Hepatocyte (in vitro differentiated cells): ENCODE measurements around the gene GALNT8. TPM values are rescaled to one million over a fixed set of nuclear protein-coding genes. Genes with fewer than 3 reads are reported as not detected.

Experiments
- DNase-seq: peaks from one replicate; pipeline ENCODE4 v3.0.0-alpha.2; 2016; ENCODE audit warnings: low spot score
- H2AFZ ChIP-seq: fragments of 200-600 bp; sonication (generic); 2 replicates; pipeline ENCODE4 v1.6.0; 2016; ENCODE audit warnings: antibody characterized with exemption, mild to moderate bottlenecking
- H3K27ac ChIP-seq: fragments of 200-600 bp; sonication (generic); 2 replicates; pipeline ENCODE4 v1.5.1; 2016; ENCODE audit warnings: mild to moderate bottlenecking
- H3K27me3 ChIP-seq: fragments of 200-600 bp; sonication (generic); 2 replicates; pipeline ENCODE4 v1.6.1; 2016
- H3K36me3 ChIP-seq: fragments of 200-600 bp; sonication (generic); replicated peaks from 2 replicates; pipeline ENCODE4 v1.5.1; 2016; ENCODE audit warnings: low read depth; ENCODE audit not compliant: insufficient read depth
- H3K4me1 ChIP-seq: fragments of 200-600 bp; sonication (generic); 2 replicates; pipeline ENCODE4 v1.5.1; 2016; ENCODE audit warnings: mild to moderate bottlenecking, moderate library complexity; ENCODE audit not compliant: insufficient read depth
- H3K4me2 ChIP-seq: fragments of 200-600 bp; sonication (generic); 2 replicates; pipeline ENCODE4 v1.6.0; 2016
- H3K4me3 ChIP-seq: fragments of 200-600 bp; sonication (generic); 2 replicates; pipeline ENCODE4 v1.5.1; 2016; ENCODE audit warnings: mild to moderate bottlenecking
- H3K79me2 ChIP-seq: fragments of 200-600 bp; sonication (generic); 2 replicates; pipeline ENCODE4 v1.6.0; 2017; ENCODE audit warnings: mild to moderate bottlenecking
- H3K9me2 ChIP-seq: fragments of 200-600 bp; sonication (generic); replicated peaks from 2 replicates; pipeline ENCODE4 v1.6.0; 2017; ENCODE audit warnings: mild to moderate bottlenecking; ENCODE audit not compliant: insufficient read depth
- H3K9me3 ChIP-seq: fragments of 200-600 bp; sonication (generic); 2 replicates; pipeline ENCODE4 v1.5.1; 2016; ENCODE audit warnings: low read depth, mild to moderate bottlenecking
- H4K20me1 ChIP-seq: fragments of 200-600 bp; sonication (generic); 2 replicates; pipeline ENCODE4 v1.6.0; 2016; ENCODE audit warnings: mild to moderate bottlenecking; ENCODE audit not compliant: insufficient read depth, poor library complexity, severe bottlenecking
- CTCF ChIP-seq: fragments of 200-600 bp; sonication (generic); IDR thresholded peaks from 2 replicates; pipeline ENCODE4 v1.5.1; 2016; ENCODE audit warnings: antibody characterized with exemption, mild to moderate bottlenecking; ENCODE audit not compliant: poor library complexity
- EZH2 ChIP-seq: fragments of 200-600 bp; sonication (generic); IDR thresholded peaks from 2 replicates; pipeline ENCODE4 v1.6.1; 2016; ENCODE audit warnings: antibody characterized with exemption, mild to moderate bottlenecking, borderline replicate concordance
- EZH2phosphoT487 ChIP-seq: fragments of 200-600 bp; sonication (generic); IDR thresholded peaks from one replicate; pipeline ENCODE4 v1.6.1; 2018; ENCODE audit warnings: antibody characterized with exemption, mild to moderate bottlenecking, low read depth, moderate library complexity; ENCODE audit not compliant: unreplicated experiment, severe bottlenecking
- WGBS: methylation state at CpG from one replicate; pipeline ENCODE4 v1.1.6; 2016; ENCODE audit warnings: low lambda C conversion rate; ENCODE audit errors: missing lambda C conversion rate; 5-methylcytosine and 5-hydroxymethylcytosine counted together
- polyA plus RNA-seq: library from polyadenylated mRNA; unstranded; fragments of >200 nt; fragmentation: Nextera tagmentation; extraction: Ambion mirVana; gene quantifications from 2 replicates; pipeline ENCODE4 v1.2.1, GENCODE V29; 2016
- total RNA-seq: library from RNA; depleted of rRNA; stranded (reverse); fragments of >200 nt; gene quantifications from 2 replicates; pipeline ENCODE4 v1.2.3, GENCODE V29; 2014

The GALNT8 gene
- total and polyA plus RNA-seq, 2 experiments from 2014 or later = 1.0 to 2.5 TPM

DNA sequence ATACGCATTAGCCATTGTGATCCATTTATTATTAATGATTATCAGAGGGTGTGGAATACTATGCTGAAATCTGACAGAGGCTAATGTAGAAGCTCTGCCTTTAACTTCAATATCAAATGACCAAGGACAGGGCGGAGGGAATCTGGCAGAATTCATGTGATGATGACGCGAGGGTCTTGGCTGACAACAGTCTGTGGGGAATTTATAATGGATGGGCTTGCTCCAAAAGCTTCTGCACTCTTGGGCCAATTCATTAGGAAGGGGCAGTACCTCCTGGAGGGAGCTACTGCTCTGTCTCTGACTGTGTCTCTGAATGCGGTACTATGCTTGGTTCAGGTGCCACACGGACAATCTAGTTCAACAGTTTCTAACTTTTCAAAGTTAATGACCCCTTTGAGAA lies 46.2 kb downstream of the GALNT8 start:
- TF ChIP-seq EZH2phosphoT487 (no peak), CTCF (no peak), EZH2 (no peak)
- no peak overlapping the region for H3K4me2 ChIP-seq
- DNase-seq = no peak
- 92% methylated on average over 6 of the region's 6 CpGs for WGBS
- no peak overlapping the region for H2AFZ ChIP-seq
- H4K20me1 ChIP-seq = no peaks in the 10 kb centered on the region
- no peak overlapping the region for H3K27ac ChIP-seq
- H3K4me3 ChIP-seq = no peak overlapping the region
- no peaks in the 10 kb centered on the region for H3K9me3 ChIP-seq
- no peaks in the 10 kb centered on the region for H3K4me1 ChIP-seq
- H3K9me2 ChIP-seq = no peaks in the 10 kb centered on the region
- H3K36me3 ChIP-seq = no peaks in the 10 kb centered on the region
- no peaks in the 10 kb centered on the region for H3K79me2 ChIP-seq
- H3K27me3 ChIP-seq = peaks cover 7% of the 10 kb centered on the region

DNA sequence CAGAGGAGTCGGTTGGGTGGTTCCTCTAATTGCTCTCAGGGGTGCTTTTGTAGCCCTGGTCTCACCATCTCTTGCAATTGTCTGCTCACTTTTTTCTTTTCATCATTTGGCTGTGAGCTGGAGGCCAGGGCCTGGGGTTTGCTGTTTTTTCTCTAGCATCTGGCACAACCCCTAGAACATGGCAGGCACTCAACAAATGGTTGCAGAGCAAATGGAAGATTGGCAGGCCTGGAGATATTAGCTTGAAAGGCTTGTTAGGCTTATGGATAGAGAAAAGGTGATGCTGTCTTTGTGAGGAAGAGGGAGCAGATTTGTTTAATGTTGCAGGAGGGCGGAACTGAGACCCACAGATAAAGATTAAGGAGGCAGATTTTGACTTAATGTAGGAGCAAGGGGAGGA lies 47.0 kb downstream of the GALNT8 start:
- Histone ChIP-seq H3K79me2 (no peaks in the 10 kb centered on the region), H3K4me1 (no peaks in the 10 kb centered on the region), H3K9me3 (no peaks in the 10 kb centered on the region), H3K36me3 (no peaks in the 10 kb centered on the region), H3K27me3 (peaks cover 7% of the 10 kb centered on the region), H4K20me1 (no peaks in the 10 kb centered on the region), H3K4me2 (no peak overlapping the region), H2AFZ (no peak overlapping the region), H3K27ac (no peak overlapping the region), H3K9me2 (no peaks in the 10 kb centered on the region), H3K4me3 (no peak overlapping the region)
- no peak for DNase-seq
- TF ChIP-seq EZH2phosphoT487 = no peak
- 88% methylated on average over 2 of the region's 2 CpGs for WGBS

GRCh38 chr12:4768341-4768740 lies 48.1 kb downstream of the GALNT8 start:
- TF ChIP-seq EZH2phosphoT487 (no peak), CTCF (no peak), EZH2 (no peak)
- Histone ChIP-seq H3K27ac (no peak overlapping the region), H4K20me1 (no peaks in the 10 kb centered on the region), H2AFZ (no peak overlapping the region), H3K4me1 (no peaks in the 10 kb centered on the region), H3K4me3 (no peak overlapping the region), H3K79me2 (no peaks in the 10 kb centered on the region), H3K27me3 (no peaks in the 10 kb centered on the region), H3K9me3 (no peaks in the 10 kb centered on the region), H3K36me3 (no peaks in the 10 kb centered on the region), H3K9me2 (no peaks in the 10 kb centered on the region), H3K4me2 (no peak overlapping the region)
- 91% methylated on average over 2 of the region's 2 CpGs for WGBS
- no peak for DNase-seq

GRCh38 chr12:4769073-4769472 lies 48.9 kb downstream of the GALNT8 start:
- H4K20me1 ChIP-seq = no peaks in the 10 kb centered on the region
- no peaks in the 10 kb centered on the region for H3K79me2 ChIP-seq
- no peaks in the 10 kb centered on the region for H3K36me3 ChIP-seq
- no peak overlapping the region for H3K4me3 ChIP-seq
- no peaks in the 10 kb centered on the region for H3K27me3 ChIP-seq
- TF ChIP-seq EZH2 (no peak), EZH2phosphoT487 (no peak), CTCF (no peak)
- no peak overlapping the region for H3K4me2 ChIP-seq
- H3K9me3 ChIP-seq = no peaks in the 10 kb centered on the region
- no peak overlapping the region for H2AFZ ChIP-seq
- 92% methylated on average over 5 of the region's 5 CpGs for WGBS
- H3K9me2 ChIP-seq = no peaks in the 10 kb centered on the region
- no peak overlapping the region for H3K27ac ChIP-seq
- H3K4me1 ChIP-seq = no peaks in the 10 kb centered on the region
- no peak for DNase-seq
